T-helper 9 cell (primary cell): ENCODE measurements around the gene LRRC8A.
"Not testable (repeated sequence)": the region's sequence is repeated elsewhere in the genome, so short reads cannot be mapped to it uniquely, and the experiment has no call there.

Source experiments
- DNase-seq: peaks from one replicate; pipeline ENCODE4 v3.0.0-alpha.2; 2020

Gene LRRC8A

DNA sequence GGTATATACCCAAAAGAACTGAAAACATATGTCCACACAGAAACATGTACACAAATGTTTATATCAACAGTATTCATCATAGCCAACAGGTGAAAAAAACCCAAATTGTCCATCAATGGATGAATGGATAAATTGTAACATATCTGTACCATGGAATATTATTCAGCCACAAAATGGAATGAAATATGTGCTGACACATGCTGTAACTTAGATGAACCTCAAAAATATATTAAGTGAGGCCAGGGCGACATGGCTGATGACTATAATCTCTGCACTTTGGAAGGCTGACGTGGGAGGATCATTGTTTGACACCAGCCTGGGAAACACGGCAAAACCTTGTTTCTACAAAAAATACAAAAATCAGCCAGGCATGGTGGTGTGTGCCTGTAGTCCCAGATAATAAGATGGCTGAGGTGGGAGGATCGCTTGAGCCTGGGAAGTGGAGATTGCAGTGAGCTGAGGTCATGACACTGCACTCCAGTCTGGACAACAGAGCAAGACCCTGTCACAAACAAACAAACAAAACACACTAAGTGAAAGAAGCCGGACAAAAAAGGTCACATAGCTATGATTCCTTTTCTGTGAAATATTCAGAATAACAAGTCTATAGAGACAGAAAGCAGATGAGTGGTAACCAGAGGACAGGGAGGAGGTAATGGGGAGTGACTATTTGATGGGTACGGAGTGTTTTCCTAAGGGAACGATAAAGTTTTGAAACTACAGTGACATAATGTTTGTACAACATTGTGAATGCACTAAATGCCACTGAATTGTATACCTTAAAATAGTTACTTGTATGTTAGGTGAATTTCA lies 11.6 kb upstream of the LRRC8A start:
- DNase-seq = no peak

DNA sequence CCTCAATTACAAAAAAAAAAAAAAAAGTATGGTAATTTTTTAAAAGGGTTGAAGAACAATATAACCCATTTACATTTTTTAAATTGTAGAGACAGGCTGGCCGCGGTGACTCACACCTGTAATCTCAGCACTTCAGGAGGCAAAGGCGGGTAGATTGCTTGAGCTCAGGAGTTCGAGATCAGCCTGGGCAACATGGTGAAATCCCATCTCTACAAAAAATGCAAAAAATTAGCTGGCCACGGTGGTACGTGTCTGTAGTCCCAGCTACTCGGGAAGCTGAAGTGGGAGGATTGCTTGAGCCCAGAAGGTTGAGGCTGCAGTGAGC lies 11.0 kb upstream of the LRRC8A start:
- DNase-seq = not testable (repeated sequence)

DNA sequence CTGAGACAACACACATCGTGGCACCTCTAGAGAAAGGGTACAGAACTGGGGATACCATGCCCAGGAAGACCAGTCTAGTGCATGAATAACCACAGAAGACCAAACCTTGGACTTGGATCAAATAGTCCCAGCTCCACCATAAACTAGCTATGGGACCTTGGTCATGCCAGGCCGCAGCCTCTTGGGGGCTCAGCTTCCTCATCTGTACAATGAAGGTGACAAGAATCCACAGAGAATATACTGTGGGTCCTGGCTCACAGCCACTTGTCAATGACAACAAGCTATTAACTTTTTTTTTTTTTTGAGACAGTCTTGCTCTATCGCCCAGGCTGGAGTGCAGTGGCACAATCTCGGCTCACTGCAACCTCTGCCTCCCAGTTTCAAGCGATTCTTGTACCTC lies 4.1 kb upstream of the LRRC8A start:
- no peak for DNase-seq

DNA sequence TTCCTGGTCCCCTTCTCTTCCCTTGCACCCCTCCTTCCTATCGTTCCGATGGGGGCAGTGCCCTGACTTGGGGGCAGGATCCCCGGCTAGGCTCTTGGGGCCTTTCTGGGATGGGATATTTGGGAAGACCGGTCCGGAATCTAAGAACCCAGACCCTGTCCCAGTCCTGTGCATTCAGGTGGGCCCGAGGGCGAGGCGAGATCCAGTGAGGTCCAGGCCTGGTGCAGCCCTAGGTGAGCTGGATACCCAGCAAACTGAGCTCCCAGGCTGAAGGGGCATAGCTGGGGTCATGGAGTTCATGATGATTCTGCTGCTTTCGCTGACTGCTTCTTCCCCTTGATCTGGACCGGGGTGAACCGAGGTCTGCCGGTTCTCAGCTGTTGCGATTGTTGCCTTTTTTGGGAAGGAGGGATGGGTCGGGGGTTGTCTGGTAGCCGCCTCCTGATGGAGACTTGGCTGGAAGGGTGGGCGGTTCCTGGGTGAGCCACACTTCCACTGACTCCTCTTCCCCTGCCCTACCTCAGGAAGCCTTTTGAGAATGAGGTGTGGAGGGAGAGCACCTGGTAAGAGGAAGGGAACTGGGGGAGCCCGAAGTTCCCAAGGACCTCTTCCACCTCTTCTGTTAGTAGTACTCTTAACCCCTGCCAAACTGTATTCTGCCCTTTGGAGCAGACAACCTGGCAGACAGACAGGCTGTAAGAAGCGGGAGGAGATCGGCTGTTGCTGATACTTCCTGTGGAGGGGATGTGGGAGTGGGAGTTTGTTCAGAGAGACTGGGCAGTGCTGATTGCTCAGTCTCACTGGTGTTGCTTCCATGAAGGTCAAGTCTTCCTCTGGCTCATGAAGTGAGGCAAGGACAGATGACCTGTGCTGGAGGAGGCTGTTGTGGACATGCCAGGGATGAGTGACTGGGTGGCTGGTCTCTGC lies 1.0 kb downstream of the LRRC8A start:
- DNase-seq = no peak

DNA sequence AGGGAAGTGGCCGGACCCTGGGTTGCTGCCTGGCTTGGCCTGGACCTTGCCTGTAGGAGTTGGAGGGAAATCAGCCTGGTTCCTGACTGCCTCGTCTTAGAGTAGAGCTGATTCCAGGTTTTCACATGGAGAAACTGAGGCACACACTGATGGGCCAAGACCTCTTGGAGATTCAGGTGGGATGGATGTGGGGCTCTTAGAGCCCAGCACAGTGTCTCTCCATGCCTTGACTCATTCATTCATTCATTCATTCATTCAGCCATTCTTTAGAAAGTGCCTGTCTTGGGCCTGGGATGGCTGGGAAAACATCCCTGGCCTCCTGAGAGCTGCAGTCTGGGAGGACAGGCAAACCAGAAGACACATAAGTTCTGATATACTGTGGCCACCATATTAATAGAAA lies 2.2 kb downstream of the LRRC8A start:
- no peak for DNase-seq

GRCh38 chr9:128885376-128885775 lies 3.4 kb downstream of the LRRC8A start:
- DNase-seq = no peak

GRCh38 chr9:128885798-128886197 lies 3.9 kb downstream of the LRRC8A start:
- DNase-seq = no peak

DNA sequence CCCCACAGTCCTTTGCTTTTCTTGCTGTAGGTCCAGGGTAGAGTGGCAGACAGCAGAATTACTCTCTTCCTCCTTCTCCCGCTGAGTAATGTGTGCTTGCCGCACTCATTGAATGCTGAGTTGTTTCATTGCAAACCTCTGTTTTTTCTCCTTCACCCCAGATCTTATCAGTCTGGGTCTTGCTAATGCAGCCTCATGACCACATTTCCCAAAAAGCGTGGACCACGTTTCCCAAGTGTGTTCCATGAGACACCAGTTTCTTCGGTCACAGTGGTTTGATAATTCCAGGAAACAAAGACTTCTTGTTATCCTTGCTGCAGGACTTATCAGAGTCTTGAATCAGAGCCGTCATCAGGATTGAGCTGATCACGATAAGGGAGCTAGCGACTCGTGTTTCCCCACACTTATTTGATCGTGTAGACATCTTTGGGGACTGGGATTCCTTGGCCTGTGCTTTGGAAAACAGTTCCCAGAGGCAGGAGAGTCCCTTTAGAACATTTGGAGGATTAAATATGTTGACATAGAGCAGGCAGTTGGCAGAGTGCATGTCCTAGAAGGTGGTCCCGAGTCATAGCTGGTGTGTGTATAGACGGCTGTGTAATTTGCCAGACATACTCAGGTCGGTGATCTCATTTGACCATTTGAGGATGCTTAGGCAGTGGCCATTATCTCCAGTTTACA lies 4.4 kb downstream of the LRRC8A start:
- no peak for DNase-seq

DNA sequence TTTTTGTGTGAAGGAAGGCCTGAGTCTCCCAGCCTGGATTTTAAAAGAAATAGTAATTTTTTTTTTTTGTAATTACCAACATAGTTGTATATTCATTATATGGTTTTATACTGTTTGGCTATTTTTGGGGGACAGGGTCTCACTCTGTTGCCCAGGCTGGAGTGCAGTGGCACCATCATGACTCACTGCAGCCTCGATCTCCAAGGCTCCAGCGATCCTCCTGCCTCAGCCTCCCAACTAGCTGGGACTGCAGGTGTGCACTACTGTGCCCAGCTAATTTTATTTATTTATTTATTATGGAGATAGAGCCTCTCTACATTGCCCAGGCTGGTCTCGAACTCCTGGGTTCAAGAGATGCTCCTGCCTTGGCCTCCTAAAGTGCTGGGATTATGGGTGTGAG lies 5.1 kb downstream of the LRRC8A start:
- DNase-seq = no peak

DNA sequence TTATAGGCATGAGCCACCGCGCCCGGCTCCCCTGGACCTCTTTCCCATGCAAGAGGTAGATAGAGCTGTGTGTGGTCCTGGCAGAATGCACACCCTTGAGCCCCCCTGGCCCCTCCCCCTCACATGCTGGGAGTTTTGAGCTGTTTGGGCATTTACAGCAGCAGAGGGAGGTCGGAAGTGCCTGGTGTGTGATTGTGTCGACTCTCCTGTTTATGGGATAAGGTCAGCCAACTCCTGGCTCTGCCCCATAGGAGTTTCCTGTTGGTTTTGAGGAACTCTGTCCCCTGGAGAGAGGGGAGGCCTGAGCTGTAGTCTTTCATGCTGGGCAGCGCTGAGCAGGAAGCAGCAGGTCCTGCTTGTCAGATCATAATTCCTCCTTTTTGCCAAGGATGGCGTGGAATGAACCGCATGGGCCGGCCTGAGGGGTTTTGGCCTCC lies 6.0 kb downstream of the LRRC8A start:
- no peak for DNase-seq

DNA sequence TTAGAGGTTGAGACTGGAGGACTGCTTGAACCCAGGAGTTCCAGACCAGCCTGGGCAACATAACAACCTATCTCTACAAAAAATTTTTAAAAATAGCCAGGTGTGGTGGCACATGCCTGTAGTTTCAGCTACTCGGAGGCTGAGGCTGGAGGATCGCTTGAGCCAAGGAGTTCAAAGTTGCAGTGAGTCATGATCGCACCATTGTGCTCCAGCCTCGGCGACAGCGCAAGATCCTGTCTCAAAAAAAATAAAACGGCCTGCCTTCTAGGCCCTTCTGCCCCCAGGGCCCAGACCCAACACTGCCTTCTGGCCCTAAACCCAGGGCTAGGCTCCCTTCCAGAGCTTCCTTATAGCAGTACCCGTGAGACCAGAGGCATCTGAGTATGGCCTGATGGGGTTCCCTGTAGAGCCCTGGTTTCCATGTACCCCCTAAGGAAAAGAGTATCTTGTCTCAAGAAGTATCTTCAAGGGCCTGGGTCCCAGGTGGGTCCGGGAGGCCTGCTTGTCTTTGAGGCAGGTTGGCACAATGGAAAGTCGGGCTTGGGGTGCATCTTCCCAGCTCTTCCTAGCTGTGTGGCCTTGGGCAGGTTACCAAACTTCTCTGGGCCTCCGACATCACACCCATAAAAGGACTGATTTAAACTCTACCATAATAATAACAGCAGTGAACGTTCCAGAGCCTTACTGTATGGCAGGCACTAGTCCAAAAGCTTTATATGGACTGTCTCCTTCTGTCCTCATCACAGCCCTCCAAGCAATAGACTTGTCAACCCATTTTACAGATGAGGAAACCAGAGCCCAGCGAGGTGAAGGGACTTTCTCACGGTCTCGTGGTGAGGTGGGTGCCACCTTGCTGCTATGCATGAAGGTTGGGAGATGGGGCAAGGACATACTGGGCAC lies 9.6 kb downstream of the LRRC8A start:
- DNase-seq = no peak

DNA sequence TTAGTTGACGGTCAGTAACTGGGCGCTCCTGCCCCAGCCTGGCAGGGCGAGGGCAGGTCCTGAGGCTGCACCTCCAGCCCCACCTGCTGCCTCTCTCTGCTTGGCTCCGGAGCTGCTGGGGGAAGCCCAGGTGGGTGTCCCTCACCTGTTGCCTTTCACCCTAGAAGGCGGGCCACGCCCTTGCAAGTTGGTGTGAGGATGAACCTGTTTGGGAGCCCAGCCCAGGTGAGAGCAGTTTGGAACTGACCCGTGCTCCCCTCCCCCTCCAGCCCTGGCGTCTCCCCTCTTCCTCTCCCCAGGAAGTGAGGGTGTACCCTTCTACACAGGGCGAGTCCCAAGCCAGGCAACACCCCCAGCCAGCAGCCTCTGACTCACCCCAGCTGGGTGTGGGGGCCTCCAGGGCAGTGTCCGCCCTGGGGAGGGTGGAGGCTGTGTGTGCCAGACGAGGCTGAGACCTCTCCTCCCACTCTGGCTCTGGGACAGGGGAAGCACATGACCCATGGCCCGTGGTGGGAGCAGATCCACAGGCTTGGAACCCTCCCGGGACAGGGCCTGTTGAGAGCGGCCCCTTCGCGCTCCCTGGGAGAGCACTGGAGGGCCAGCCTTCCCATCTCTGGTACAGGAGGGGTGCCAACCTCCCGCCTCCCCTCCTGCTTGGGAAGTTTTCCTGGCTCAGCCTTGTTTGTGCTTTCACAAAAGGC lies 10.4 kb downstream of the LRRC8A start:
- DNase-seq = no peak

DNA sequence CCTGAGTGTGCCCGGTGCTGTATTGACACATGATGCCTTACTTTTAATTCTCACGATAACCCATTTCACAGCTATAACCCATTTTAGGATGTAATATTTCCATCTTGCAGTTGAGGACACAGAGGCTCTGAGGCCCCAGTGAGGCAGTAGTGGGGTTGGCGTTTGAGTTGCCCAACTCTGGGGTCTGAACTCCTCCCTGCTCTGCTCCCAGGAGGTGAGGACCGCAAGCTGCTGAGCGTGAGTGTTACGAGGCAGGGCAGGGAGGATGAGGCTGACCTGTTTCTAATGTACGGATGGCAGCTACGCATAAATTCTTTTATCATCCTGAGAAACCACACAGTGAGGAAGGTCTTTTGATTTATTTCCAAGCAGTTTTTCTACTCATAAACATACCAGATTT lies 11.4 kb downstream of the LRRC8A start:
- DNase-seq = no peak

DNA sequence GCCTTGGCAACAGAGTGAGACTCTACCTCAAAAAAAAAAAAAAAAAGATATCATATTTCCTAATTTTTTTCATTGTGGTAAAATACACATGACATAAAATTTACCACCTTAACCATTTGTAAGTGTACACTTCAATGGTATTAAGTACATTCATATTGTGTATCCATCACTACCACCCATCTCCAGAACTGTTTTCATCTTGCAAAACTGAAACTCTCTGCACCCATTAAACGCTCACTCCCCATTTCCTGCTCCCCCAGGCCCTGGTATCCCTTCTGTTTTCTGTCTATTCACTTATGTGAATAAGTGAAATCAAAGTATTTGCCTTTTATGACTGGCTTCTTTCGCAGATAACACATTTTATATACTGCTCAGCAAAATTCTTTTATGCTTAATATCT lies 12.8 kb downstream of the LRRC8A start:
- no peak for DNase-seq

DNA sequence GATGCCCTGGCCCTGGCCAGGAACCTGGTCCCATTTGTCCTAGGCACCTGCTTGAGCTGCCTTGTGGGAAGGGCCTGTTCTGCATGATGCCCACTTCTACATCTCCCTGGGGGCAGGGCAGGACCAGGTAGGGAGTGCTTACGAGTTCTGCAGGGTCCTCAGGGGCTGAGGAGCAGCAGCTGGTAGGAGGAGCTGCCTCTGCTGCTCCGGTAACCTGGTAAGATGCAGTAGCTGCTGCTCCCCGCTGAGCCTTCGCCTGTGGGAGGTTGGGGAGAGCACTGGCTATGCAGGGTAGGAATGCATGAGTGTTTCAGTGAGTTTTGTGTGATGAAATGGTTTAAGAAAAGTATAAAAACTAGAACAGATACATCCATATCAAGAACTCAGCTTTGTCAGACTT lies 13.6 kb downstream of the LRRC8A start:
- no peak for DNase-seq

DNA sequence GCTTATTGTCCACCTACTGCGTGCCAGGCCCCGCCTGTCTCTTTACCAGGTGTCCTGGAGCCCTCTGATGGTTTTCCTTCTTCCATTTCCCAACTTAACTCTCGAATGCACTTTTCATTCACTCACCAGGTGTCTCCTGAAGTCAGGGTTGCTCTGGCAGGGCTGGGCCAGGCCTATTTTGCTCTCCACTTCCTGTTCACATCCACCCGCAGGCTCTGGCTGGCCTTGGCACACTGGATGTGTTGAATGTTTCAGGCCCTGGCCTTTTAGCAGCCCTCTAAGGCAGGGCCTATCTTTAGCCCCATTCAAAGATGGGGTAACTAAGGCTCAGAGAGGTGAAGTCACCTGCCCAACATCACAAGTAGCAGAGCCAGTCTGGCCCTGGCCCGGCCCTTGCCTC lies 16.4 kb downstream of the LRRC8A start:
- no peak for DNase-seq

DNA sequence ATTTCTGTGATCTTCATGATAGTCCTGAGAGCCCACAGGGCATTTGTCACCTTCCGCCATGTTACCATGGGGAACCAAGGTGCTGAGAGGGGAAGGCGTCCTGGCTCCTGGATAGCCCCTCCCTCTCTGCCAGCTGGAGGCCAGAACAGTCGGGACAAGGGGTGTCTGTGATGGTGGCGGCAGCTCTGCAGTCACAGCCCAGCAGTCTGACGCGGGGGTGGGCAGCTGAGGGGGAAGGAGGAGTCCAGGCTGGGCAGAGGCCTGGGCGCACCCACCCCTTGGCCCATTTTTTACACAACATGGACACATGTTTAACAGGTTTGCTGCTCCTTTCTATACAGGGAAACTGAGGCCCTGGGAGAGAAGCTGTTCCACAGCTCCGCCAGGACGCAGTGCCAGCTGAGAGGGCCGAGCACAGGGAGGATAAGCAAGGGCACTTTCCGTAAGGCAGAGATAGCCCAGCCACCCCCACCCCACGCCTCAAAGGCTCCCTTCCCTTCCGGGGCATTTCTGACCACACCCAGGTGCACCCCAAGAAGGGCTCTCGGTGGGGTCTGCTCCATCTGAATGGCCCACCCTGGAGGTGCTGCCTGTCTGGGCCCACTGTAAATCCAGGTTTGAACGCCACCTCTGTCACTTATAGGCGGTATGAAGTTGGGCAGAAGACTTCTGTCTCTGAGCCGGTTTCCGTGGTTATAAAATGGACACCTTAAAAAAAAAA lies 17.1 kb downstream of the LRRC8A start:
- no peak for DNase-seq

- DNase-seq = no peak
These were observed 17.8 kb downstream of the LRRC8A start for GRCh38 chr9:128899566-128900322.

DNA sequence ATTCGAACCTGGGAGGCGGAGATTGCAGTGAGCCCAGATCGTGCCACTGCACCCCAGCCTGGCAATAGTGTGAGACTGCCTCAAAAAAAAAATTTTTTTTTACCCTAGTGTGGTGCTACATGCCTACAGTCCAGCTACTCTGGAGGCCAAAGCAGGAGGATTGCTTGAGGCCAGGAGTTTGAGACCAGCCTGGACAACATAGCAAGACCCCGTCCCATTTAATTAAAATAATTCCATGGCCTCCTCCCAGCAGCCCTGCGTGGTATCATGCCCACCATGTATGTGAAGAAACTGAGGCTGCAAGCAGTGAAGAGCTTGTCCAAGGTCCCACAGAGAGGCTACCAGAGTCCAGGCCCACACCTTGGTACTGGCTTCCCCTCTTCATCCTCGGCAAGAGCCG lies 19.4 kb downstream of the LRRC8A start:
- DNase-seq = no peak

DNA sequence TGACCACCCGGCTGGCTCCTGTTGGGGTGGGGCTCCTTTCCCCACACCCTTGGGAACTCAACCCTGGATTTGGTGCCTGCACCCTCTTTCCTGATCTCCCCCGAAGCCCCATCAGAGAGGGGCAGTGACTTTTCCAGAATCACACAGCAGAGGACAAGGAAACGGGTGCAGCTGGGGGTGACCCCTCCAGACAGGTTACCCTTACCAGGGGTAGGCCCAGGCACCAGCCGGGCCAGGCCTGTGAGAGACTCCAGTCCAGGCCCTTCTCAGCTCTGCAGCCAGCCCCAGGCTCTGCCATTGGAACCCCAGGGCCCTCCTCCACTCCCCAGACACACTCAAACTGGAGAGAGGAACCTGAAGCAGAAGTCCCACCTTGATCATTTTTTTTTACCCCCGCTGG lies 19.9 kb downstream of the LRRC8A start:
- DNase-seq = no peak
